ENCODE results near the gene OR2T4. TPM values are rescaled to one million over a fixed set of nuclear protein-coding genes. Genes with fewer than 3 reads are reported as not detected.

Gene OR2T4, protein sequence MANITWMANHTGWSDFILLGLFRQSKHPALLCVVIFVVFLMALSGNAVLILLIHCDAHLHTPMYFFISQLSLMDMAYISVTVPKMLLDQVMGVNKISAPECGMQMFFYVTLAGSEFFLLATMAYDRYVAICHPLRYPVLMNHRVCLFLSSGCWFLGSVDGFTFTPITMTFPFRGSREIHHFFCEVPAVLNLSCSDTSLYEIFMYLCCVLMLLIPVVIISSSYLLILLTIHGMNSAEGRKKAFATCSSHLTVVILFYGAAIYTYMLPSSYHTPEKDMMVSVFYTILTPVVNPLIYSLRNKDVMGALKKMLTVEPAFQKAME
- total RNA-seq (2014; rRNA removed; shearing (Covaris generic)): not detected in 2 replicates

DNA sequence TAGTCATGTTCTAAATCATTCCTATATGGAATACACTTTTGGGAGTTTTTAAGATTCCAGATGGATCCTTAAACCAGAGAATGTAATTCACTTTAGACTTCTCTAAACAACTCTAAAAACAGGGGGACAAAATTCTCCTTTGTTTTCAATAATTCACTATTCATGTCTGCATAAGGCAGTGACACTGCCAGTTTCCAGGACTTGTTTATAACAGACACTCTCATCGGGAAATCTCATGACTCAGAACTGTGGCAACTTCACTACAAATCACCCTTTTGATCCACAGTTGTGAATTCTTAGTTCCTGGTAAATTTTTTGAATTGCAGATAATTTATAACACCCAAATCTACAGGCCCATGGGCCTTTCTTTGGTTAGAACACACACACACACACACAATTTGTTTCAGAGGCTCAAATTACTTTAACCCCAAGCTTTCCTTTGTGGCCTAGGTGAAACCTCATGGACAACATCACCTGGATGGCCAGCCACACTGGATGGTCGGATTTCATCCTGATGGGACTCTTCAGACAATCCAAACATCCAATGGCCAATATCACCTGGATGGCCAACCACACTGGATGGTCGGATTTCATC lies at the start of gene OR2T4:
OR2T4 (plus strand) TSS at position 545 of the 595 bp plus-strand sequence; CDS start at position 545, 0 bp downstream.
- H3K36me3 ChIP-seq: no peaks in the 10 kb centered on the region

DNA sequence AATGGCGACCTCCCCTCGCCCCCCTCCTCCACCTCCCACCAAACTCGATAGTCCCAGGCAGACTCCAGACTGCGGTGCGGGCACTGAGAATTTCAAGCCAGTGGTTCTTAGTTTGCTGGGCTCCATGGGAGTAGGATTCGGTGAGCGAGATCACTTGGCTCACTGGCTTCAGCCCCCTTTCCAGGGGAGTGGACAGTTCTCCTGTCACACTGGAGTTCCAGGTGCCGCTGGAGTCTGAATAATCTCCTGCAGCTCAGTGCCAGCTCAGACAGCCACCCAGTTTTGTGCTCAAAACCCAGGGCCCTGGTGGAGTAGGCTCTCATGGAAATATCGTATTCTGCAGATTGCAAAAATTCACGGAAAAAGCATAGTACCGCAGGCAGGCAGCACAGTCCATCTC lies 44.7 kb upstream of the OR2T4 start:
- Histone ChIP-seq H3K36me3 (no peaks in the 10 kb centered on the region), H3K4me1 (replicated peaks) (no peaks in the 10 kb centered on the region), H3K27ac (no peak overlapping the region), H3K9me3 (replicated peaks) (peaks cover 15% of the 10 kb centered on the region), H3K27me3 (replicated peaks) (no peaks in the 10 kb centered on the region), H3K4me3 (no peak overlapping the region)
- no peak for DNase-seq (ENCODE audit: low read depth in 1 of 2, low spot score in 2 of 2)

More for the DNA sequence above, at the start of gene OR2T4:
- Histone ChIP-seq H3K4me3 (no peak within 1 kb of the TSS), H3K27ac (no peak within 1 kb of the TSS), H3K27me3 (replicated peaks) (no peaks in the 10 kb centered on the region), H3K4me1 (replicated peaks) (no peaks in the 10 kb centered on the region), H3K9me3 (replicated peaks) (no peaks in the 10 kb centered on the region; the same call in 1 of the 2 replicates)
- no peak for DNase-seq (ENCODE audit: low read depth in 1 of 2, low spot score in 2 of 2)

DNA sequence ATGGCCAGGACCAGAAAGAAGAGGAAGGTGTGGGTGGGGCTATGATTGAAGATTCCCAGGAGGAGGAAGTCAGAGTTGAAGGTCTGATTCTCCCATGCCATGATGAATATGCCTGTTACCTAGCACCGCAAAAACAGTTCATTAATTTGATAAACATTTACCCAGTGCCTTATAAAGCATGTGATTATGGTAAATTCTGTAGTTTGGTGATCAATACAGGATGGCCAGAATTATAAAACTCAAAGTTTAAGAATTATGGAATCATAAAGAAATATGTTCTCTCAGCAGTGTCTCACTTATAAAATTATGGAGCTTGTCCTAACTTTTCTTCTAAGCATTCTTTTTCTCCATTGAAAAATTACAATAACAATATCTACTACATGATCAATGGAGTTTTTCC lies 37.0 kb upstream of the OR2T4 start, which contains the start of gene OR2M7:
OR2M7 (minus strand) TSS at position 101 of the 400 bp plus-strand sequence; CDS start at position 101, 0 bp downstream.
- Histone ChIP-seq H3K27ac (no peak within 1 kb of the TSS), H3K27me3 (replicated peaks) (no peaks in the 10 kb centered on the region), H3K4me1 (replicated peaks) (no peaks in the 10 kb centered on the region), H3K4me3 (no peak within 1 kb of the TSS), H3K9me3 (replicated peaks) (peaks cover 5% of the 10 kb centered on the region), H3K36me3 (no peaks in the 10 kb centered on the region)
- DNase-seq (ENCODE audit: low read depth in 1 of 2, low spot score in 2 of 2): no peak

GRCh38 chr1:248343451-248343850 lies 18.0 kb upstream of the OR2T4 start:
- no peaks in the 10 kb centered on the region for H3K27me3 ChIP-seq (replicated peaks)
- H3K9me3 ChIP-seq (replicated peaks): 0 out of 2 replicates have a peak, but pooled peaks cover 5% of the 10 kb centered on the region
- H3K4me1 ChIP-seq (replicated peaks): no peaks in the 10 kb centered on the region
- H3K27ac ChIP-seq: no peak overlapping the region
- H3K36me3 ChIP-seq: no peaks in the 10 kb centered on the region
- no peak overlapping the region for H3K4me3 ChIP-seq
- no peak for DNase-seq (ENCODE audit: low read depth in 1 of 2, low spot score in 2 of 2)

DNA sequence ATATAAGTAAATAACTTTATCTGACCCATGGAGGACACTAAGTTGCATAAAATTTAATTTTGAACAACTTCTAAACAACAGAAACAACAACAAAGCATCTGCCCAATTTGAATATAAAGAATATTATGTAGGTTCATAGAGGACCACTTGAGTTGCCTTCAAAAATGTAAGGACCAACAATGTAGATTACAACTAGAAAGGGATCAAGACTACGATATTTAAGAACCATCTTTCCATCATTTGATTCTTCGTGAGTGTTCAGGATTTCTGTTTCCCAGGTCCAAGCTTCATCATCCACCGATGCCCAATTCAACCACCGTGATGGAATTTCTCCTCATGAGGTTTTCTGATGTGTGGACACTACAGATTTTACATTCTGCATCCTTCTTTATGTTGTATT lies 13.0 kb upstream of the OR2T4 start, which contains the start of gene OR14C36:
OR14C36 (plus strand) TSS at position 301 of the 400 bp plus-strand sequence; CDS start at position 301, 0 bp downstream.
- Histone ChIP-seq H3K4me1 (replicated peaks) (no peaks in the 10 kb centered on the region), H3K36me3 (no peaks in the 10 kb centered on the region), H3K27me3 (replicated peaks) (no peaks in the 10 kb centered on the region), H3K9me3 (replicated peaks) (0 out of 2 replicates have a peak, but pooled peaks cover 3% of the 10 kb centered on the region), H3K4me3 (no peak within 1 kb of the TSS), H3K27ac (no peak within 1 kb of the TSS)
- DNase-seq (ENCODE audit: low read depth in 1 of 2, low spot score in 2 of 2): no peak

DNA sequence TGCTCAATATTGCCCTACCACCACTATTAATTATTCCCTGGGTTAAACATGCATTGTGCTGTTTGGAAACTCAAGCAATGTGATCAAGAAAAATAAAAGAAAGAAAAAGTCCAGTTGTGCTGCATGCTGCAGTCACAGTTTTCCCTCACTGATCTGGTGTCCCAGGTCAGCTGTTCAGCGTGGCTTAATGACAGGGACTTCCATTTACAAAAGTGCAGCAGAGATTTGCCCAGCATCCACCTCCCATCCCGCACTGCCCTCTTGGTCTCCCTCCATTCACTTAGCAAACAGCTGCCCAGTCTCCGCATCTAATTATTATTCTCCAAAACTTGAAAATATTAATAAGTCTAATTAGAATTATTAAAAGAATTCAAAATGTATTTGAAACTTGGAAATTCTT lies 2.0 kb upstream of the OR2T4 start:
- Histone ChIP-seq H3K36me3 (no peaks in the 10 kb centered on the region), H3K4me3 (no peak overlapping the region), H3K27me3 (replicated peaks) (no peaks in the 10 kb centered on the region), H3K9me3 (replicated peaks) (no peaks in the 10 kb centered on the region; the same call in 1 of the 2 replicates), H3K27ac (no peak overlapping the region), H3K4me1 (replicated peaks) (no peaks in the 10 kb centered on the region)
- no peak for DNase-seq (ENCODE audit: low read depth in 1 of 2, low spot score in 2 of 2)

DNA sequence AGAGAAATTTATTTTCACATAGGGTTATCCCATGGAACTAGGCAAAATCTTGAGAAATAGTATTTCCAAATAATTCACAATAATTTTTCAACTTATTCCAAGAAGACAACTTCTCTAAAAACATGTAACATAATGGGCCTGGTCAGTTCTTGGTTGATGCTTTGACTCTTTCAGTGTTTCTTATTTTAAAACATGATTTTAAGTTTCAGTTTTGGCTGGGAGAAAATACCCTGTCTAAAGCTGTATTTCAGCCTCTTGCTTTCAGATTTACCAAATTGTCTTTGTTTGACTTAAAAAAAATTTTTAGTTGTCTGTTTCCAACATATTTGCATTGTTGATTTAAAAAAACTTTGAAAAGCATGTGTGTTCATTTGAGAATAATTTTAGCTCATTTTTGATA lies 5.1 kb downstream of the OR2T4 start:
- no peaks in the 10 kb centered on the region for H3K27me3 ChIP-seq (replicated peaks)
- no peak overlapping the region for H3K4me3 ChIP-seq
- DNase-seq (ENCODE audit: low read depth in 1 of 2, low spot score in 2 of 2): no peak
- H3K27ac ChIP-seq: no peak overlapping the region
- 0 out of 2 replicates have a peak, but pooled peaks cover 2% of the 10 kb centered on the region for H3K9me3 ChIP-seq (replicated peaks)
- no peaks in the 10 kb centered on the region for H3K4me1 ChIP-seq (replicated peaks)
- H3K36me3 ChIP-seq: no peaks in the 10 kb centered on the region

DNA sequence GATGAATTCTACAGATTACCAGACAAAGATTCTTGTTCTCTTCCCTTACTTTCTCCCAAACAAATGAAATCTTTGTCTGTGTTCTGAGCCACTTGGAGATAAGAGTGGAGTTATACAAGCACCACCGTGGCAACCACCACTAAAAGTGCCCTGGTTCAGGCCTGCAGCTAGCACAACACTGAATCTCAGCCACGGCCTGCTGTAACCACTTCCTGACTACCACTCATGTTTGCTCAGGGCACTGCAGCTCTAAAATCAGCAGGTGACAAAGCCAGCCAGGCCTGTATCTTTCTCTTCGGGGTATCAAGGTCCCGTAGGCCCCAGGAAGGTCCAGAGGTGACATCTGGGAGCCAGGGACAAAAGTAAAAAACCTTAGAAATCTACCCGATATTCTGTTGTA lies 10.9 kb downstream of the OR2T4 start:
- no peak overlapping the region for H3K4me3 ChIP-seq
- no peaks in the 10 kb centered on the region for H3K4me1 ChIP-seq (replicated peaks)
- no peaks in the 10 kb centered on the region for H3K27me3 ChIP-seq (replicated peaks)
- no peaks in the 10 kb centered on the region for H3K36me3 ChIP-seq
- H3K27ac ChIP-seq: no peak overlapping the region
- no peak for DNase-seq (ENCODE audit: low read depth in 1 of 2, low spot score in 2 of 2)
- H3K9me3 ChIP-seq (replicated peaks): peaks cover 8% of the 10 kb centered on the region

- no peak overlapping the region for H3K4me3 ChIP-seq
- no peak for DNase-seq (ENCODE audit: low read depth in 1 of 2, low spot score in 2 of 2)
- no peaks in the 10 kb centered on the region for H3K4me1 ChIP-seq (replicated peaks)
- H3K27me3 ChIP-seq (replicated peaks): no peaks in the 10 kb centered on the region
- no peaks in the 10 kb centered on the region for H3K36me3 ChIP-seq
- peaks cover 6% of the 10 kb centered on the region for H3K9me3 ChIP-seq (replicated peaks)
- no peak overlapping the region for H3K27ac ChIP-seq
Observed at GRCh38 chr1:248373761-248374160, 12.3 kb downstream of the OR2T4 start.

DNA sequence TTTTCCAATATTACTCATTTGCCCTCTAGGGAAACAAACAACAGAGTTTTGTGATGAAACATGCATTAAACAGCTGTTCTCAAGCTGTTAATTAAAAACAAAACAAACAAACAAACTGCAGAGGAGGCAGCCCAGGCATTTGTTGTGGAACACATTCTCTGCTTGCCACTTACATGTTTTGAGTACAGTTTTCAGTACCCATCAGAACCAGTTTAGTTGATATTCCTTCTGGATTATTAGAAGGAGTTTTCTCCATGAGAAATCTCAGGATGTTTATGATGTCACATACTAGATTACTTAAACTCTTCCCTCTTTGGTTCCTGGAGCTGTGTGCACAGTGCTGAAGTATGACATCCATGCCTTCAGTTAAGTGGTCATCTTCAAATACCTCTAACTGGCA lies 14.0 kb downstream of the OR2T4 start, which contains the start of gene OR2T6:
OR2T6 (plus strand) TSS at position 301 of the 400 bp plus-strand sequence. CDS start 11,863 bp downstream, outside the sequence.
- Histone ChIP-seq H3K27ac (no peak within 1 kb of the TSS), H3K27me3 (replicated peaks) (no peaks in the 10 kb centered on the region), H3K36me3 (no peaks in the 10 kb centered on the region), H3K4me3 (no peak within 1 kb of the TSS), H3K9me3 (replicated peaks) (peaks cover 6% of the 10 kb centered on the region), H3K4me1 (replicated peaks) (no peaks in the 10 kb centered on the region)
- DNase-seq (ENCODE audit: low read depth in 1 of 2, low spot score in 2 of 2): no peak

DNA sequence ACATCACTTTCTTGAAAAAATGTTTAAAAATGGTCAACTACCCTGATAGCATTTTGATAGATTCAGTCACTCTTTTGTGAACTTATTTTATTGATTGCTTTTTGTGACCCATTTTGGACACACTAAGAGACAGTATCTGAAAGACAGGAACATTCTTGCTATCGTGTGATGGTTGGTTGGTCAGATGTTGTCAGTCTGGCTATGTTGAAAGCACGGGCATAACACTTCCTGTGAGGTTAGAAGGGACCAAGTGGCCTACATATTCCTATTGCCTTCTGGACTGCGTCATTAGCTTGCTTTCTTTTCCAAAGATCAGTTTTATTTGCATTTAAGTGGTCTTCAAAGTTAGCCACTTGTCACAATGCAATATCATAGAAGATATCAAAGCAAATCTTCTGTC lies 15.5 kb downstream of the OR2T4 start:
- H3K36me3 ChIP-seq: no peaks in the 10 kb centered on the region
- no peaks in the 10 kb centered on the region for H3K4me1 ChIP-seq (replicated peaks)
- no peaks in the 10 kb centered on the region for H3K27me3 ChIP-seq (replicated peaks)
- H3K27ac ChIP-seq: no peak overlapping the region
- DNase-seq (ENCODE audit: low read depth in 1 of 2, low spot score in 2 of 2): no peak
- H3K4me3 ChIP-seq: no peak overlapping the region
- H3K9me3 ChIP-seq (replicated peaks): peaks cover 6% of the 10 kb centered on the region

DNA sequence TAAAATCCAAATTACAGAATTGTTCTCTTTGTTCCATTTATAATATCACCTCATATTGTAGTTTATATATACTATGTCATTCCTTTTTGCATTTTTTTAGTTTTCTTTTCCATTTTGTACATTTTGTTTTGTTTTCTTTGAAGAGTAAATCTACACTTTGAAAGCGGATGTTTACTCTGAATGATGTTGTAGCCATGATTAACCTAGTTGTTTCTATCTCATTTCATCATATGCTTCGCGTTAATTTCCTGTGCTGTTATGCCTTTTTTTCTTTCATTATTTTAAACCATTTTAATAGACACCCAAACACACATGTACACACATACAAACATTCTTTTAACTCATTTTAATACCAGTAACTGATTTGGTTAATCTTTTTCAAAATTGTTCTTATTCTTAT lies 19.4 kb downstream of the OR2T4 start:
- Histone ChIP-seq H3K36me3 (no peaks in the 10 kb centered on the region), H3K9me3 (replicated peaks) (peaks cover 12% of the 10 kb centered on the region), H3K4me1 (replicated peaks) (no peaks in the 10 kb centered on the region), H3K27ac (no peak overlapping the region), H3K27me3 (replicated peaks) (no peaks in the 10 kb centered on the region), H3K4me3 (no peak overlapping the region)
- DNase-seq (ENCODE audit: low read depth in 1 of 2, low spot score in 2 of 2): no peak

GRCh38 chr1:248388426-248388825 lies 27.0 kb downstream of the OR2T4 start:
- DNase-seq (ENCODE audit: low read depth in 1 of 2, low spot score in 2 of 2): no peak
- H3K27ac ChIP-seq: no peak overlapping the region

GRCh38 chr1:248393050-248393449 lies 31.6 kb downstream of the OR2T4 start:
- Histone ChIP-seq H3K4me1 (replicated peaks) (no peaks in the 10 kb centered on the region), H3K27ac (no peak overlapping the region)
- no peak for DNase-seq (ENCODE audit: low read depth in 1 of 2, low spot score in 2 of 2)

More at GRCh38 chr1:248388426-248388825, 27.0 kb downstream of the OR2T4 start:
- H3K9me3 ChIP-seq (replicated peaks): peaks cover 9% of the 10 kb centered on the region
- no peak overlapping the region for H3K4me3 ChIP-seq
- no peaks in the 10 kb centered on the region for H3K4me1 ChIP-seq (replicated peaks)
- no peaks in the 10 kb centered on the region for H3K27me3 ChIP-seq (replicated peaks)
- no peaks in the 10 kb centered on the region for H3K36me3 ChIP-seq

More at GRCh38 chr1:248393050-248393449, 31.6 kb downstream of the OR2T4 start:
- Histone ChIP-seq H3K4me3 (no peak overlapping the region), H3K27me3 (replicated peaks) (no peaks in the 10 kb centered on the region), H3K36me3 (no peaks in the 10 kb centered on the region), H3K9me3 (replicated peaks) (peaks cover 3% of the 10 kb centered on the region; the same call in 1 of the 2 replicates)
